ENCODE data around the gene EPB42.

- no peak for TF ChIP-seq POLR2A (IDR thresholded peaks at IDR 0.05)
- TF ChIP-seq CTCF (IDR thresholded peaks at IDR 0.05 in 8 of 11, conservative IDR thresholded peaks at IDR 0.05 in 3 of 11): no peak
- no peak for TF ChIP-seq POLR2AphosphoS5 (IDR thresholded peaks at IDR 0.05)
Measured at GRCh38 chr15:43258781-43259180, 38.0 kb upstream of the EPB42 start.
